Gastrocnemius medialis (tissue), 4 donors: ENCODE results near the gene CAPN13.

Source experiments
- POLR2A ChIP-seq, 2 donors: fragments of 450-650 bp; IDR thresholded peaks; one replicate each; pipeline ENCODE4 v1.6.1; 2017; ENCODE audit warnings: antibody characterized with exemption in 2 of 2, mild to moderate bottlenecking in 2 of 2, moderate library complexity in 2 of 2
- TF ChIP-seq, protein P1 (sequence below), 5 experiments: fragments of 450-650 bp in 3 of 5; fragments of 200-600 bp in 2 of 5; sonication (generic) in 2 of 5; IDR thresholded peaks in 4 of 5; conservative IDR thresholded peaks in 1 of 5; 1 replicate in 4 of 5; 2 replicates in 1 of 5; pipeline ENCODE4 v1.5.1; 2016 to 2019; ENCODE audit warnings: antibody characterized with exemption in 5 of 5, mild to moderate bottlenecking in 3 of 5, moderate library complexity in 3 of 5

DNA sequence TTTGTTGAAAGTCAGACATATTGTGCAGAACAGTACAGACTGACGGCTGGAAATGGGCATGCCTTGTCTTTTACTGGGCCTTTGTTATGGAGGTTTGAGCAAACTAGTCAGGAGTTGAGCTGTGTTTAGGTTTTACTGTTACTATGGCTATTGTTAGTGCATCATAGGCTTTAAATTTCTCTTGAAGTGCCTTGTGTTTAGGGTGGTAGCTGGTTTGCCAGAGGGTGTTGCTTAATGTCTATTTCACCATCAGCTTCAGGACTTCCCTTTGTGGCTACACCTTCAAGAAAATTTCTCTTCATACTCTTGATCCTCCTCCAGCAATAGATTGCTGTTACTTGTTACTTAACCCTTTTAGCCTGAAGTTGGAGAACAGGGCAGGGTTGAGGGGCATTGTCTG, 104.6 kb downstream of the CAPN13 start:
- TF ChIP-seq, protein P1, sequence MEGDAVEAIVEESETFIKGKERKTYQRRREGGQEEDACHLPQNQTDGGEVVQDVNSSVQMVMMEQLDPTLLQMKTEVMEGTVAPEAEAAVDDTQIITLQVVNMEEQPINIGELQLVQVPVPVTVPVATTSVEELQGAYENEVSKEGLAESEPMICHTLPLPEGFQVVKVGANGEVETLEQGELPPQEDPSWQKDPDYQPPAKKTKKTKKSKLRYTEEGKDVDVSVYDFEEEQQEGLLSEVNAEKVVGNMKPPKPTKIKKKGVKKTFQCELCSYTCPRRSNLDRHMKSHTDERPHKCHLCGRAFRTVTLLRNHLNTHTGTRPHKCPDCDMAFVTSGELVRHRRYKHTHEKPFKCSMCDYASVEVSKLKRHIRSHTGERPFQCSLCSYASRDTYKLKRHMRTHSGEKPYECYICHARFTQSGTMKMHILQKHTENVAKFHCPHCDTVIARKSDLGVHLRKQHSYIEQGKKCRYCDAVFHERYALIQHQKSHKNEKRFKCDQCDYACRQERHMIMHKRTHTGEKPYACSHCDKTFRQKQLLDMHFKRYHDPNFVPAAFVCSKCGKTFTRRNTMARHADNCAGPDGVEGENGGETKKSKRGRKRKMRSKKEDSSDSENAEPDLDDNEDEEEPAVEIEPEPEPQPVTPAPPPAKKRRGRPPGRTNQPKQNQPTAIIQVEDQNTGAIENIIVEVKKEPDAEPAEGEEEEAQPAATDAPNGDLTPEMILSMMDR (IDR thresholded peaks at IDR 0.05 in 4 of 5, conservative IDR thresholded peaks at IDR 0.05 in 1 of 5), result no peak
- no peak for TF ChIP-seq POLR2A (IDR thresholded peaks at IDR 0.05)
